Measurements from ENCODE around the gene TMLHE. TPM values are rescaled to one million over a fixed set of nuclear protein-coding genes. Genes with fewer than 3 reads are reported as not detected.

TMLHE gene
- total and polyA plus RNA-seq, 2 experiments from 2014 or later = 5.9 to 11.5 TPM

DNA sequence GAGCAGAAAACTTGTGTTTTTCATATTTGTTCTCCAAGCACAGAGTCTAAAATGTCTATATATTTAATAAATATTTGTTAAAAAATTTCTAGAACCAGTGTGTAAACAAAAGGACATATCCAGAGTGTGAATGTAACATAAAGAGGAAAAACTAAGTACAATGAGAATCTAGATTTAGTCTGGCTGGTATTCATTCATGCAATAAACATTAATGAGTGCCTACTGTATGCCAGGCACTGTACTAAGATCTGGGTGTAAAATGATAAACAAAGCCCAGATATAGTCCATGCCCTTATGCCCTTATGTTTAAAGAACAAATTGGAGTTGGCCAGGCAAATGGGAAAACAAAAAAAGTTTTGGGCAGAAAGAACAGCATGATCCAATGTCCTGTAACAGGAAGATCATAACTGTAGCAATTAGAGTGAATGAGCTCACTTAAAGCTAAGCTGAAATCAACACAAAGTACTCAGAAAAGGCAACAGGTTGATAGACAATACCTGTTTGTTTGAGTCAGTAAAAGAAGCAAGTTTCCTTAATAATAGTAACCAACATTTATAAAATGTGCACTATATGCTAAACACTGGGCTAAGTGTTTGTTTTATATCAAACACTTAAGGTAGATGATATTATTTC lies 1.3 kb upstream of the TMLHE start:
- H3K9ac ChIP-seq = no peak overlapping the region
- H3K9me2 ChIP-seq (ENCODE audit: insufficient read depth) = no peaks in the 10 kb centered on the region
- 0 out of 2 replicates have a peak, but pooled peaks cover 6% of the 10 kb centered on the region for H3K4me1 ChIP-seq (ENCODE audit: insufficient read depth)
- peak overlapping the region; percentile 99; the same call in 1 of the 2 replicates for H2AFZ ChIP-seq
- H3F3A ChIP-seq (ENCODE audit: insufficient read depth) = peaks cover 9% of the 10 kb centered on the region; the same call in 1 of the 2 replicates
- DNase-seq = no peak
- H4K20me1 ChIP-seq (ENCODE audit: insufficient read depth) = no peaks in the 10 kb centered on the region
- in situ Hi-C loops (cut with MboI) = no loop called here
- H3K27ac ChIP-seq = no peak overlapping the region
- no peaks in the 10 kb centered on the region for H3K9me3 ChIP-seq (ENCODE audit: low read depth)
- TF ChIP-seq EZH2 (IDR thresholded peaks at IDR 0.05; ENCODE audit: insufficient read depth, poor library complexity, severe bottlenecking) (no peak), EZH2phosphoT487 (IDR thresholded peaks at IDR 0.05; ENCODE audit: insufficient read depth, low read depth) (no peak)
- H3K36me3 ChIP-seq (ENCODE audit: low read depth) = no peaks in the 10 kb centered on the region; the same call in 1 of the 2 replicates
- H3K4me3 ChIP-seq = no peak overlapping the region
- peaks cover 31% of the 10 kb centered on the region for H3K79me2 ChIP-seq (ENCODE audit: insufficient read depth)
- H3K4me2 ChIP-seq (ENCODE audit: unreplicated experiment) = no peak overlapping the region
- no peaks in the 10 kb centered on the region for H3K27me3 ChIP-seq (replicated peaks; ENCODE audit: insufficient read depth)

GRCh38 chrX:155611302-155611701 lies 1.4 kb downstream of the TMLHE start:
- Histone ChIP-seq H3K4me1 (ENCODE audit: insufficient read depth) (0 out of 2 replicates have a peak, but pooled peaks cover 6% of the 10 kb centered on the region), H3K79me2 (ENCODE audit: insufficient read depth) (peaks cover 58% of the 10 kb centered on the region), H3K9ac (peak overlapping the region; percentile 99), H3K9me2 (ENCODE audit: insufficient read depth) (no peaks in the 10 kb centered on the region), H2AFZ (0 out of 2 replicates have a peak overlapping the region, but pooled peaks have one; percentile 99), H3K36me3 (ENCODE audit: low read depth) (no peaks in the 10 kb centered on the region; the same call in 1 of the 2 replicates), H3F3A (ENCODE audit: insufficient read depth) (peaks cover 9% of the 10 kb centered on the region; the same call in 1 of the 2 replicates), H3K4me2 (ENCODE audit: unreplicated experiment) (peak overlapping the region; percentile 90), H3K27me3 (replicated peaks; ENCODE audit: insufficient read depth) (no peaks in the 10 kb centered on the region), H3K9me3 (ENCODE audit: low read depth) (no peaks in the 10 kb centered on the region), H3K27ac (peak overlapping the region; percentile 84; the same call in 1 of the 2 replicates), H4K20me1 (ENCODE audit: insufficient read depth) (no peaks in the 10 kb centered on the region), H3K4me3 (peak overlapping the region; percentile 80)
- peak; percentile 0 for DNase-seq
- 6 to 17% methylated on average over 1 to 2 of the region's 2 CpGs for WGBS, 2 experiments (ENCODE audit: low coverage in 1 of 2, low lambda C conversion rate in 2 of 2, missing lambda C conversion rate in 2 of 2)
- in situ Hi-C loops (cut with MboI) = no loop called here
- TF ChIP-seq EZH2 (IDR thresholded peaks at IDR 0.05; ENCODE audit: insufficient read depth, poor library complexity, severe bottlenecking) = no peak
- TF ChIP-seq EZH2phosphoT487 (IDR thresholded peaks at IDR 0.05; ENCODE audit: insufficient read depth, low read depth) = no peak

- TF ChIP-seq EZH2 (IDR thresholded peaks at IDR 0.05; ENCODE audit: insufficient read depth, poor library complexity, severe bottlenecking) = no peak
- TF ChIP-seq EZH2phosphoT487 (IDR thresholded peaks at IDR 0.05; ENCODE audit: insufficient read depth, low read depth) = no peak
- Histone ChIP-seq H3K9me3 (ENCODE audit: low read depth) (no peaks in the 10 kb centered on the region), H3K27ac (no peak overlapping the region), H3K4me1 (ENCODE audit: insufficient read depth) (no peaks in the 10 kb centered on the region), H3K4me2 (ENCODE audit: unreplicated experiment) (no peak overlapping the region), H2AFZ (no peak overlapping the region), H3K4me3 (no peak overlapping the region), H3K9me2 (ENCODE audit: insufficient read depth) (no peaks in the 10 kb centered on the region), H3K9ac (no peak overlapping the region), H3K36me3 (ENCODE audit: low read depth) (no peaks in the 10 kb centered on the region), H4K20me1 (ENCODE audit: insufficient read depth) (no peaks in the 10 kb centered on the region), H3K27me3 (replicated peaks; ENCODE audit: insufficient read depth) (no peaks in the 10 kb centered on the region), H3K79me2 (ENCODE audit: insufficient read depth) (peaks cover 71% of the 10 kb centered on the region), H3F3A (ENCODE audit: insufficient read depth) (no peaks in the 10 kb centered on the region)
- no peak for DNase-seq
- in situ Hi-C loops (cut with MboI) = no loop called here
Measured at GRCh38 chrX:155592981-155593380, 19.8 kb downstream of the TMLHE start.

- H2AFZ ChIP-seq = no peak overlapping the region
- no peaks in the 10 kb centered on the region for H3K36me3 ChIP-seq (ENCODE audit: low read depth)
- H3K79me2 ChIP-seq (ENCODE audit: insufficient read depth) = peaks cover 77% of the 10 kb centered on the region
- H3K4me2 ChIP-seq (ENCODE audit: unreplicated experiment) = no peak overlapping the region
- no peaks in the 10 kb centered on the region for H4K20me1 ChIP-seq (ENCODE audit: insufficient read depth)
- no peaks in the 10 kb centered on the region for H3K4me1 ChIP-seq (ENCODE audit: insufficient read depth)
- TF ChIP-seq EZH2 (IDR thresholded peaks at IDR 0.05; ENCODE audit: insufficient read depth, poor library complexity, severe bottlenecking) = no peak
- no peak for TF ChIP-seq EZH2phosphoT487 (IDR thresholded peaks at IDR 0.05; ENCODE audit: insufficient read depth, low read depth)
- no peak overlapping the region for H3K4me3 ChIP-seq
- no peak for DNase-seq
- H3K27ac ChIP-seq = no peak overlapping the region
- H3K9me3 ChIP-seq (ENCODE audit: low read depth) = no peaks in the 10 kb centered on the region
- no peaks in the 10 kb centered on the region for H3F3A ChIP-seq (ENCODE audit: insufficient read depth)
- in situ Hi-C loops (cut with MboI) = no loop called here
- H3K9me2 ChIP-seq (ENCODE audit: insufficient read depth) = no peaks in the 10 kb centered on the region
- H3K27me3 ChIP-seq (replicated peaks; ENCODE audit: insufficient read depth) = no peaks in the 10 kb centered on the region
- no peak overlapping the region for H3K9ac ChIP-seq
Measured at GRCh38 chrX:155592331-155592730, 20.4 kb downstream of the TMLHE start.

DNA sequence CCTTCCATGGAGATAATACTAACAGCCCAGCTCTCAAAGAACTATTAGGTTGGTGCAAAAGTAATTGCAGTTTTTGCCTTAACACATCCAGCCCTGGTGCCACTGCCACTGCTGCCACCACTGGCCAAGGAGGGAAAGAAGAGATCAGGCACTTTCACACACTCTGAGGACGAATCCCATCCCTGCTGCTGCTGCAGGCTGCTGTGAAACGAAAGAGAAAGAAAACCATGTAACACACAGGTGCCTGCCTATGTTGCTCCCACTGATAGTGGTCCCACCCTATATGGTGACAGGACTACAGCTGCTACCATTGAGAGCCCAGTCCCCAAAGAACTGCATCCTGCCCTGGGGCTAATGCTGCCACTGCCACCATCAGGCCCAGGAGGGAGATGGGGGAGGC lies 35.1 kb downstream of the TMLHE start:
- no peaks in the 10 kb centered on the region for H3K27me3 ChIP-seq (replicated peaks; ENCODE audit: insufficient read depth)
- H3K9ac ChIP-seq = no peak overlapping the region
- no peak overlapping the region for H3K4me2 ChIP-seq (ENCODE audit: unreplicated experiment)
- H2AFZ ChIP-seq = no peak overlapping the region
- H3K4me1 ChIP-seq (ENCODE audit: insufficient read depth) = no peaks in the 10 kb centered on the region
- WGBS, 2 experiments (ENCODE audit: low coverage in 1 of 2, low lambda C conversion rate in 2 of 2, missing lambda C conversion rate in 2 of 2) = 87 to 100% methylated on average over 2 of the region's 2 CpGs
- H3K4me3 ChIP-seq = no peak overlapping the region
- in situ Hi-C loops (cut with MboI) = no loop called here
- H3K9me2 ChIP-seq (ENCODE audit: insufficient read depth) = no peaks in the 10 kb centered on the region
- no peak for TF ChIP-seq EZH2 (IDR thresholded peaks at IDR 0.05; ENCODE audit: insufficient read depth, poor library complexity, severe bottlenecking)
- TF ChIP-seq EZH2phosphoT487 (IDR thresholded peaks at IDR 0.05; ENCODE audit: insufficient read depth, low read depth) = no peak
- peaks cover 69% of the 10 kb centered on the region for H3K79me2 ChIP-seq (ENCODE audit: insufficient read depth)
- H3F3A ChIP-seq (ENCODE audit: insufficient read depth) = no peaks in the 10 kb centered on the region
- no peak for DNase-seq
- no peak overlapping the region for H3K27ac ChIP-seq
- H3K36me3 ChIP-seq (ENCODE audit: low read depth) = no peaks in the 10 kb centered on the region
- H3K9me3 ChIP-seq (ENCODE audit: low read depth) = no peaks in the 10 kb centered on the region
- no peaks in the 10 kb centered on the region for H4K20me1 ChIP-seq (ENCODE audit: insufficient read depth)
